ENCODE results near the gene MRE11. TPM values are rescaled to one million over a fixed set of nuclear protein-coding genes. Genes with fewer than 3 reads are reported as not detected.

MRE11 gene
- total RNA-seq, 4 donors from 2014 or later, result 10.4 to 21.0 (median 14.4) TPM

GRCh38 chr11:94455861-94456260 is 37.8 kb downstream of the MRE11 start:
- DNase-seq (ENCODE audit: low spot score), result no peak
- ATAC-seq (ENCODE audit: low FRiP score), result no peak
- no peak for TF ChIP-seq CTCF (IDR thresholded peaks at IDR 0.05)

- no peak for TF ChIP-seq CTCF (IDR thresholded peaks at IDR 0.05)
- no peak for DNase-seq (ENCODE audit: low spot score)
- no peak for ATAC-seq (ENCODE audit: low FRiP score)
These were observed 39.3 kb downstream of the MRE11 start for GRCh38 chr11:94454301-94454700.

GRCh38 chr11:94452988-94453387 is 40.7 kb downstream of the MRE11 start:
- DNase-seq (ENCODE audit: low spot score) (no peak), ATAC-seq (ENCODE audit: low FRiP score) (no peak)
- no peak for TF ChIP-seq CTCF (IDR thresholded peaks at IDR 0.05)

DNA sequence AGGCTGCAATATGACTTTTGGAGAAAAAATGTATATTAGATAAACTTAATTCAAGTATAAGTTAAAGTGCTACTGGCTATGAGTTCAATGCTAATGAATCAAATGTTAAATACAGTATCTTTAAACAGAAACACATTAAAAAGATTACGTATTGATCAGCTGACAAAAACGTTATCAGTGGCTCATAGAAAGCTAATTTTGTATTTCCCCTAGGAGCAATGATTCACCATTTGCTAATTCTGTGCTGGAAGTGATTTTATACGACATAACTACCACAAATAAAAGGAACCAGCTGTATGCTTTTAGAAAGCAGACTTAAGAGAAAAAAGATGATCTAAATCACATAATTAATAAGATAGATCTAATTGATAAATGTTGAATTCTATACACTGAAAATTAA is 43.6 kb downstream of the MRE11 start:
- no peak for DNase-seq (ENCODE audit: low spot score)
- ATAC-seq (ENCODE audit: low FRiP score), result no peak
- no peak for TF ChIP-seq CTCF (IDR thresholded peaks at IDR 0.05)

DNA sequence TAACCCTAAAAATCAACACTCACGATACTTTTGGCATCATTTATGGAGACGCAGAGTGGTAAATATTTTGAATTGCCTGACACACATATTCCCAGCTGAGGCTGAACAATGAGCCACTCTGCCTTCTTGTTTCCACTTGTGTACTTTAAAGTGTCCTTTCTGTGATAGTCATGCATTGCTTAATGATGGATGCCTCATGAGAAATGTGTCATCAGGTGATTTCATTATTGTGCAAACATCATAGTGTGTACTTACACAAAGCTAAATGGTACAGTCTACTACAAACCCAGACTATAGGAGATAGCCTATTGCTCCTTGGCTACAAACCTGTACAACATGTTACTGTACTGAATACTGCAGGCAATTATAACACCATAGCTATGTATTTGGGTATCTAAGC is 44.2 kb downstream of the MRE11 start:
- DNase-seq (ENCODE audit: low spot score) (no peak), ATAC-seq (ENCODE audit: low FRiP score) (no peak)
- no peak for TF ChIP-seq CTCF (IDR thresholded peaks at IDR 0.05)

DNA sequence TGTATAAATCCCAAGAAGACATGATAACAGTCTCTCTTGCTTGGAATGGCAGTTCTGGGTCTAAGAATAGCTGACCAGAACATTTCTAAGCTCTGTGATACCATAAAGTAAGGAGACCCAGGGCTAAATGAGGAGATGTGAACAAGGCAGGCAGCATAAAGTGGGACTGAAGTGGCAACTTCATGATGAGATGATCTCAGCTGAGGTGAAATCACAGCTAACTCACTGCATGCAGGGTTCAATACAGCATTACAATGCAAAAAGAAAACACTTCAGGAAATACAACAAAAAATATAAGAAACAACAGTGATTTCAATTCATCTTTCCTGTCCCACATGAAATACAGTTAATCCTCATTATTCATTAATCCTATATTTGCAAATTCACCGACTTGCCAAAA is 44.6 kb downstream of the MRE11 start:
- DNase-seq (ENCODE audit: low spot score) (no peak), ATAC-seq (ENCODE audit: low FRiP score) (no peak)
- no peak for TF ChIP-seq CTCF (IDR thresholded peaks at IDR 0.05)

GRCh38 chr11:94447149-94447548 is 46.5 kb downstream of the MRE11 start:
- ATAC-seq (ENCODE audit: low FRiP score), result no peak
- no peak for DNase-seq (ENCODE audit: low spot score)
- TF ChIP-seq CTCF (IDR thresholded peaks at IDR 0.05), result no peak

Data from omental fat pad (tissue), 4 donors.